ENCODE measurements around the gene CEP112.
"Not testable (repeated sequence)": the region's sequence is repeated elsewhere in the genome, so short reads cannot be mapped to it uniquely, and the experiment has no call there.

The CEP112 gene

GRCh38 chr17:66149562-66149961 lies 42.4 kb downstream of the CEP112 start:
- no peak for DNase-seq

GRCh38 chr17:66146394-66146793 lies 45.5 kb downstream of the CEP112 start:
- DNase-seq: no peak

GRCh38 chr17:66143657-66144282 lies 48.2 kb downstream of the CEP112 start:
- no peak for DNase-seq

GRCh38 chr17:66142428-66142827 lies 49.5 kb downstream of the CEP112 start:
- DNase-seq: no peak

- no peak for DNase-seq
Observed at GRCh38 chr17:66138120-66138519, 53.8 kb downstream of the CEP112 start.

GRCh38 chr17:66135896-66136295 lies 56.0 kb downstream of the CEP112 start:
- no peak for DNase-seq

- no peak for DNase-seq
Observed at GRCh38 chr17:66135219-66135618, 56.7 kb downstream of the CEP112 start.

GRCh38 chr17:66129759-66130158 lies 62.2 kb downstream of the CEP112 start:
- DNase-seq: no peak

GRCh38 chr17:66126231-66126630 lies 65.7 kb downstream of the CEP112 start:
- no peak for DNase-seq

GRCh38 chr17:66123163-66123562 lies 68.8 kb downstream of the CEP112 start:
- DNase-seq: no peak

- no peak for DNase-seq
Observed at GRCh38 chr17:66115246-66115645, 76.7 kb downstream of the CEP112 start.

GRCh38 chr17:66114609-66115008 lies 77.3 kb downstream of the CEP112 start:
- DNase-seq: no peak

GRCh38 chr17:66107731-66108130 lies 84.2 kb downstream of the CEP112 start:
- no peak for DNase-seq

GRCh38 chr17:66098040-66098439 lies 93.9 kb downstream of the CEP112 start:
- DNase-seq: no peak

GRCh38 chr17:66094727-66095126 lies 97.2 kb downstream of the CEP112 start:
- no peak for DNase-seq

GRCh38 chr17:66091445-66092080 lies 100.4 kb downstream of the CEP112 start:
- DNase-seq: no peak

GRCh38 chr17:66089764-66090163 lies 102.2 kb downstream of the CEP112 start:
- no peak for DNase-seq

- no peak for DNase-seq
Observed at GRCh38 chr17:66088173-66088572, 103.8 kb downstream of the CEP112 start.

GRCh38 chr17:66087073-66087472 lies 104.9 kb downstream of the CEP112 start:
- no peak for DNase-seq

GRCh38 chr17:66085221-66085620 lies 106.7 kb downstream of the CEP112 start:
- DNase-seq: no peak

- not testable (repeated sequence) for DNase-seq
Observed at GRCh38 chr17:66080670-66081069, 111.3 kb downstream of the CEP112 start.

GRCh38 chr17:66076546-66077190 lies 115.3 kb downstream of the CEP112 start:
- no peak for DNase-seq

GRCh38 chr17:66073384-66073783 lies 118.5 kb downstream of the CEP112 start:
- DNase-seq: no peak

GRCh38 chr17:66063686-66064085 lies 128.2 kb downstream of the CEP112 start:
- DNase-seq: no peak

Measured in activated gamma-delta T cell (primary cell).